ENCODE data around the gene IRAK3. TPM values are rescaled to one million over a fixed set of nuclear protein-coding genes. Genes with fewer than 3 reads are reported as not detected.
"Not testable (repeated sequence)": the region's sequence is repeated elsewhere in the genome, so short reads cannot be mapped to it uniquely, and the experiment has no call there.

Gene IRAK3
- total and polyA plus RNA-seq, 10 donors: 4.4 to 157 (median 73.5) TPM

GRCh38 chr12:66169221-66170170, 19.5 kb upstream of the IRAK3 start, which contains the start of gene TMBIM4:
TMBIM4 (minus strand) TSS chr12:66169996; CDS start chr12:66169951, 45 bp downstream.
- DNase-seq: peak; percentile 98
- Histone ChIP-seq H3K27ac (peak within 1 kb of the TSS; percentile 95 to 100 (median 100)), H3K27me3 (replicated peaks in 1 of 7) (no peaks in the 10 kb centered on the region), H3K36me3 (peaks cover 0 to 30% (median 0%) of the 10 kb centered on the region in 6 donors), H3K9me3 (peaks cover 0 to 10% (median 7%) of the 10 kb centered on the region in 8 donors), H3K4me1 (peaks cover 22 to 69% (median 34%) of the 10 kb centered on the region in 6 donors), H3K4me3 (peak within 1 kb of the TSS; percentile 53 to 88 (median 74))
- WGBS, 5 donors: 0% methylated on average over 54 to 67 of the region's 67 CpGs
- TF ChIP-seq CTCF (IDR thresholded peaks at IDR 0.05 in 8 of 11, conservative IDR thresholded peaks at IDR 0.05 in 3 of 11) (peak; percentile 32 to 78 (median 61)), POLR2AphosphoS5 (IDR thresholded peaks at IDR 0.05) (peak; percentile 93 to 96 (median 95)), POLR2A (IDR thresholded peaks at IDR 0.05) (peak in 2 of 3 donors; percentile 54 to 65)
- intact Hi-C loops (cut with DNase I; ENCODE audit: low total_unique reads): no loop called here

GRCh38 chr12:66170606-66171005, 18.4 kb upstream of the IRAK3 start:
- H3K4me1 ChIP-seq: peaks cover 22 to 59% (median 32%) of the 10 kb centered on the region in 6 donors
- no peak for TF ChIP-seq CTCF (IDR thresholded peaks at IDR 0.05 in 8 of 11, conservative IDR thresholded peaks at IDR 0.05 in 3 of 11)
- no peak for TF ChIP-seq POLR2A (IDR thresholded peaks at IDR 0.05)
- H3K36me3 ChIP-seq: peaks cover 0 to 23% (median 0%) of the 10 kb centered on the region in 6 donors
- intact Hi-C loops (cut with DNase I; ENCODE audit: low total_unique reads): no loop called here
- no peak for DNase-seq
- H3K9me3 ChIP-seq: peaks cover 0 to under 1% (median 0%) of the 10 kb centered on the region in 8 donors
- 80 to 89% (median 86%) methylated on average over 3 of the region's 3 CpGs for WGBS, 5 donors
- peak overlapping the region; percentile 53 to 88 (median 74) for H3K4me3 ChIP-seq
- H3K27ac ChIP-seq: peak overlapping the region; percentile 95 to 100 (median 100)
- H3K27me3 ChIP-seq (replicated peaks in 1 of 7): no peaks in the 10 kb centered on the region

GRCh38 chr12:66174391-66175325, 14.4 kb upstream of the IRAK3 start:
- WGBS, 5 donors: 93 to 97% (median 95%) methylated on average over 22 to 54 of the region's 54 CpGs
- H3K9me3 ChIP-seq; H3K27me3 ChIP-seq (replicated peaks in 1 of 7); intact Hi-C loops (cut with DNase I; ENCODE audit: low total_unique reads); H3K36me3 ChIP-seq; DNase-seq; H3K4me3 ChIP-seq: not testable (repeated sequence)
- H3K27ac ChIP-seq: peak overlapping the region in 4 of 8 donors; percentile 45 to 100 (median 60)
- peaks cover 0 to 42% (median 20%) of the 10 kb centered on the region in 6 donors for H3K4me1 ChIP-seq

GRCh38 chr12:66176105-66176900, 12.7 kb upstream of the IRAK3 start:
- Histone ChIP-seq H3K9me3 (no peaks in the 10 kb centered on the region), H3K36me3 (no peaks in the 10 kb centered on the region), H3K27me3 (replicated peaks in 1 of 7) (no peaks in the 10 kb centered on the region), H3K27ac (peak overlapping the region in 7 of 8 donors; percentile 21 to 61 (median 47)), H3K4me3 (no peak overlapping the region), H3K4me1 (peaks cover 0 to 31% (median 14%) of the 10 kb centered on the region in 6 donors)
- WGBS, 5 donors: 58 to 69% (median 64%) methylated on average over 1 of the region's 1 CpG
- DNase-seq: no peak
- intact Hi-C loops (cut with DNase I; ENCODE audit: low total_unique reads): no loop called here
- no peak for TF ChIP-seq POLR2A (IDR thresholded peaks at IDR 0.05)
- TF ChIP-seq POLR2AphosphoS5 (IDR thresholded peaks at IDR 0.05): no peak
- no peak for TF ChIP-seq CTCF (IDR thresholded peaks at IDR 0.05 in 8 of 11, conservative IDR thresholded peaks at IDR 0.05 in 3 of 11)
